ENCODE measurements around the gene RIPOR1. TPM values are rescaled to one million over a fixed set of nuclear protein-coding genes. Genes with fewer than 3 reads are reported as not detected.
"Not testable (repeated sequence)": the region's sequence is repeated elsewhere in the genome, so short reads cannot be mapped to it uniquely, and the experiment has no call there.

The RIPOR1 gene
- total RNA-seq, 3 donors from 2014 or later: 17.9 to 26.2 (median 18.0) TPM

DNA sequence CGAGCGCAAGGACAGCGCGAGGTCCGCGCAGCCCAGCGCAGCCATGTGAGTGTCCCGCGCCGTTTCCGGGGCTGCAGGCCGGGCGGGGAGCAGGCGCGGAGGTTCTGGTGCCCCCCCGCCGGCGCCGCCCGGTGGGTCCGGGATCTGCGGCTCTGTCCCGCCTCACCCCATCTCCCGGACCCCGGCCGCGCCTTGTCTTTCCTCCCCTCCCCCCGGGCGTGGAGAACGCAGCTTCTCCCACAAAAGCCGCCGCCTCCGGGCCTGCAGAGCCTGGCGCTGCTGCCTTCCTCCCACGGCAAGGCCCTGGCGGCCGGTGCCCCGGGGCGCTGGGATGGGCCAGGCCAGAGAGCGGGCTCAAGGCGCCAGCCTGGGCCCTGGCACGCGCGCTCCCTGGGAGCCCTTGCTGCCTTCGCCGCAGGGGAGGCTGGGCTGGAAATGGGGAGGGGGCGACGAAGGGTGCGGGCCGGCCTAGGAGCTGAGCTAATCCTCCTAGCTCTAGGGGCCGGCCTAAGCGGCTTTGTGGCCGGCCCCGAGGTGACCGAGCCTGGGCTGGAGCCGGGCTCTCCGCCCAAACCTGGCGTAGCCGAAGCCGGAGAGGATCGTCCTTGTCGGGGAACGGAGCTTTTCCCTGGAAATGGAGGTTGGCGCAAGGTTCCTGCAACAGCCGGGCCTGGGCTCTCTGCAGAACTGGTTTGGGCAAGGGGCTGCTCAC lies 397 bp downstream of the RIPOR1 start:
- H3K4me1 Mint-ChIP-seq (ENCODE audit: low read depth): peaks cover 28% of the 10 kb centered on the region
- H3K4me3 Mint-ChIP-seq: peak overlapping the region; percentile 77
- no peak for DNase-seq
- H3K9me3 Mint-ChIP-seq: no peaks in the 10 kb centered on the region
- H3K36me3 Mint-ChIP-seq (ENCODE audit: insufficient read depth): no peaks in the 10 kb centered on the region
- H3K27me3 Mint-ChIP-seq (ENCODE audit: low read depth): peaks cover 10% of the 10 kb centered on the region
- peak; percentile 57 to 65 for ATAC-seq

DNA sequence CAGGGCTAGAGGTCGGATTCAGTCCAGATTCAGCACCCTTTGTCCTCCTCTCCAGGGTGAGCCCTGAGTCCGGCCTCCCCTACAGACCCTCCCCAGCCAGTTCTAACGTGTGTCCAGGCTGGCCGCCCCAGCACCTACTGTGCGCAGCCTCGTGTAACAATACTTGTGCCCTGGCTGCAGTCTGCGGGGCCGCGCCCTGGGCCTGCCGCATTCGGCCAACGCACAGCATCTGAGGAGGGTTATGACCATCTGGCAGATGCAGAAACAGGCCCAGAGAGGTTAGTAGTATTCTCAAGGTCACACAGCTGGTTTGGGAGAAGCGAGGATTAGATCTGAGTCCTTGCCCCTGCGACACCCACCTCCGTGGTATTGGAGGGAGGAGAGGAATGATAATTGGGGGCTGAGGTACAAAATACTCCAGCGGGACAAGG lies 968 bp downstream of the RIPOR1 start:
- ATAC-seq (no peak), DNase-seq (no peak)
- Mint-ChIP-seq H3K4me3 (peak overlapping the region; percentile 77), H3K36me3 (ENCODE audit: insufficient read depth) (no peaks in the 10 kb centered on the region), H3K27me3 (ENCODE audit: low read depth) (peaks cover 10% of the 10 kb centered on the region), H3K9me3 (no peaks in the 10 kb centered on the region), H3K4me1 (ENCODE audit: low read depth) (peaks cover 28% of the 10 kb centered on the region)

DNA sequence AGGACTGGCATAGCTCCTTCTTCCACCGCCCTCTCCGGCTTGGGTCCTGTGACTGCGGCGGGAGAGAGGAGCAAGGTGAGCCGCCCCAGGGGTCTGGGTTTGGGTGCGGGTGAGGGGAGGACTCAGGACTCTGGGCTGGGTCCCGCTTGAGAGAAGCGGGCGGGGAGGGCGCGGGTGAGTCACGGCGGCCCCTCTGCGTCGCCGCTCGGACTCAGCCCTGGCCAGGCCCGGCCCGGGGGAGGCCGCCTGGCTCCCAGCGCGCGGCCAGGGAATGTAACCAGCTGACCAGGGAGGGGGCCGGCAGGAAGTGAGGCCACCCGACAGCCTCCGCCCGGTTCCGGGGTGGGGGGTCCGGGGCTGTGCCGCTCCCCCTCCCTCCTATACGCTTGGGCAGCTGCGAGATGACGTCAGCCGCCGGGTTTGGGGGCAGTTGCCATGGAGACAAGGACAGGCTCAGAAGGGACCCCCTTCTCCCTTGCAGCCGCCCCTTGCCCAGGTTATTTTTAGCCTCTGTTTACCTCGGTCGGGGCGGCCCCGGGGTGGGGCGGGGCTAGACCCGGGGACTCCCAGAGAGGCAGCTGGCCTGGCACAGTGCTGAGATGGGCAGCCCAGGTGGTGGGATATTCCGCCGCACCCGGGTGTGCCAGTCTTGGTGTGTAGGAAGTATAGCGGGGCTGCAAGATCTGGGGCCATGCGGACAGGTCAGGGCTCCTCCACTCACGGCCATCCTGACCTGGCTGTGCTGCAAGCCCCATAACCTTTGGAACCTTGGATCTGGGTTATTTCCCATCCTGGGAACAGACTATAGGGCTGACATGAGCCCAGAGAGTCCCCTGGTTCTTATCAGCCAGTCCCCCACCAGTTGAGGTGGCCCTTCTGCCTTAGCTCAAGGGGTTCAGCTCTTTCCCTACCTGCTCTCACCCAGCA lies 1.6 kb downstream of the RIPOR1 start:
- Mint-ChIP-seq H3K4me3 (peak overlapping the region; percentile 77), H3K36me3 (ENCODE audit: insufficient read depth) (no peaks in the 10 kb centered on the region), H3K9me3 (no peaks in the 10 kb centered on the region), H3K27me3 (ENCODE audit: low read depth) (peaks cover 10% of the 10 kb centered on the region), H3K4me1 (ENCODE audit: low read depth) (peaks cover 28% of the 10 kb centered on the region)
- peak in 1 of 2 donors; percentile 16 for ATAC-seq
- DNase-seq: no peak

DNA sequence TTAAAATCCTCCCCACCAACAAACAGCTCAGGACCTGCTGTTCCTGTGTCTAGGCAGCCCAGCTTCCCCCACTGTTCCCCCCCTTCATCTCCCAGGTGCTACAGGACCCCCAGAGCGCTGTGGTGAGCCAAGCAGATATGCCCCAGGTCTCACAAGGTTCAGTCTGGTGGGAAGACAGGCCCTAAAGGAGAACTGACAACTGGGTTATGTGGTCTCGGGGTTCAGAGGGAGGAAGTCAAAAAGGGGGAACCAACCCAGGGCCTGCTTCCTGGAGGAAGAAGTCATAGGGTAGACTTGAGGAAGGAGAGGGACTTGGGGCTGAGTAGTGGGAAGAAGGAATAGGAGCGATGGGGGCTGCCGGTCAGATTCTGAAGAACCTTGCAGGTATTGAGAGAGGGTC lies 2.6 kb downstream of the RIPOR1 start:
- H3K9me3 Mint-ChIP-seq: no peaks in the 10 kb centered on the region
- no peaks in the 10 kb centered on the region for H3K36me3 Mint-ChIP-seq (ENCODE audit: insufficient read depth)
- H3K4me3 Mint-ChIP-seq: peak overlapping the region; percentile 47
- H3K27me3 Mint-ChIP-seq (ENCODE audit: low read depth): peaks cover 10% of the 10 kb centered on the region
- peaks cover 31% of the 10 kb centered on the region for H3K4me1 Mint-ChIP-seq (ENCODE audit: low read depth)
- DNase-seq (no peak), ATAC-seq (no peak)

DNA sequence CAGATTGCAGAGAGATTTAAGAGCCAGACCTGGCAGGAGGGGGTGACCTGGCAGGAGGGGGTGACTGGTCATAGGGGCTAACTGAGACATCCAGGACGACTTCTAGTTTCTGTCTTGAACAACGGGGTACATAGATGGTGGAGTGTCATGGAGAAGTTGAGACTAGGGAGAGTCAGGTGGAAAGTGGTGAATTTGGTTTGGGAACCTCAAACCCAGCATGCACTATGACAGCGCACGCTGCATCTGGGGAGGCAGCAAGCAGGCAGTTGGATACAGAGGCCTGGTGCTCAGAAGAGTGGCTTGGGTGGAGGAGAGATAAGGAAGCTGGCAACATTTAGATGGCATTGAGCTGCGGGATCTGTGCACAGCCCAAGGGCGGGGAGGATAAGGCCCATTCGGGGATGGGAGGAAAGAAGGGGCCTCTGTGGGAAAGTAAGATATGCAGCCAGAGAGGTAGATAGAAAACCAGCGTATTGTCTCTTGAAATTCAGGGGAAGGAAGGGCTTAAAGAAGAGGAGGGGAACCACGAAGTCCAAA lies 4.5 kb downstream of the RIPOR1 start:
- Mint-ChIP-seq H3K4me3 (no peak overlapping the region), H3K36me3 (ENCODE audit: insufficient read depth) (no peaks in the 10 kb centered on the region), H3K9me3 (no peaks in the 10 kb centered on the region), H3K4me1 (ENCODE audit: low read depth) (peaks cover 36% of the 10 kb centered on the region), H3K27me3 (ENCODE audit: low read depth) (peaks cover 10% of the 10 kb centered on the region)
- ATAC-seq: no peak
- DNase-seq: no peak

DNA sequence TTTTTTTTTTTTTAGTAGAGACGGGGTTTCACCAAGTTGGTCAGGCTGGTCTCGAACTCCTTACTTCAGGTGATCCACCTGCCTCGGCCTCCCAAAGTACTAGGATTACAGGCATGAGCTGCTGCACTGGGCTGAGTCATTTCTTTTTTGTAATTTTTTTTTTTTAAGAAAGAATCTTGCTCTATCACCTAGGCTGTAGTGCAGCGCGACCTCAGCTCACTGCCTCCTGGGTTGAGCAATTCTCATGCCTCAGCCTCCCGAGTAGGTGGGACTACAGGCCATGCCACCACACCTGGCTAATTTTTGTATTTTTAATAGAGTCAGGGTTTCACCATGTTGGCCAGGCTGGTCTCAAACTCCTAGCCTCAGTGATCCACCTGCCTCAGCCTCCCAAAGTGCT lies 5.4 kb downstream of the RIPOR1 start:
- DNase-seq; H3K4me3 Mint-ChIP-seq; ATAC-seq; H3K27me3 Mint-ChIP-seq (ENCODE audit: low read depth); H3K9me3 Mint-ChIP-seq; H3K36me3 Mint-ChIP-seq (ENCODE audit: insufficient read depth): not testable (repeated sequence)
- peaks cover 40% of the 10 kb centered on the region for H3K4me1 Mint-ChIP-seq (ENCODE audit: low read depth)

DNA sequence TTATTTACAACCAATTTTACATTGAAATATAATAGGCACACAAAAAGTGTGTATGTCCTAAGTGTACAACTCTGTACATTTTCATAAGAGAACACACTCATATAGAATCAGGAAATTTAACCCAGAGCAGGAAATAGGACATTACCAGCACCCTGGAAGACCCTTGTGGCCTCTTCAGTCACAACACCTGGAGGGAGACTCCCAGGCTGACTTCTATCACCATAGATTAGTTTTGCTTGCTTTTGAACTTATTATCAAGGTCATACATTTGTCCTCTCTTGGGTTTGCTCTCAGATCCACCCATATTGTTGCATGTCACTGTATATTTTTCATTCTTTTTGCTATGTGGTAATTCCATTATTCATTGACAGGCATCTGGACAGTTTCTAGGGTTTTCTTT lies 5.8 kb downstream of the RIPOR1 start:
- no peak for ATAC-seq
- Mint-ChIP-seq H3K27me3 (ENCODE audit: low read depth) (peaks cover 10% of the 10 kb centered on the region), H3K4me1 (ENCODE audit: low read depth) (peaks cover 41% of the 10 kb centered on the region), H3K36me3 (ENCODE audit: insufficient read depth) (no peaks in the 10 kb centered on the region), H3K4me3 (no peak overlapping the region), H3K9me3 (no peaks in the 10 kb centered on the region)
- no peak for DNase-seq

DNA sequence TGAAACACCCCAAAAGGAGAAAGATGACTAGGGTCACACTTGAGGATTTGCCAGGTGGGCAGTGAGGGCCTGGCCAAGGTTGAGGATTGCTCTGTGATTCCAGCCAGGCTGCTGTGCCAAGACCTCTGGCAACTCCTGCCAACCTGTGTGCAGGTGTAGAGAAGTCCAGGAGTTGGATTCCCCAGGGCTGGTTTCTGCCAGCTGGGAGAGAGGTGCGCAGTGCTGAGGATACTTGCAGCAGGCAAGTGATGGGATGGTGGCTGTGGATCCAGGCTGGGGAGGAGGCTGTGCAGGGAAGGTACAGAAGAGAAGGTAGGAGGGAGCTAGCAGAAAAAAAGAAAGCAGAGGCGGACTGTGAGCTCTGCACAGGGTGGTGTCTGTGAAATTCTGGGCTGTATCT lies 6.6 kb downstream of the RIPOR1 start:
- Mint-ChIP-seq H3K4me3 (no peak overlapping the region), H3K4me1 (ENCODE audit: low read depth) (peaks cover 38% of the 10 kb centered on the region)

DNA sequence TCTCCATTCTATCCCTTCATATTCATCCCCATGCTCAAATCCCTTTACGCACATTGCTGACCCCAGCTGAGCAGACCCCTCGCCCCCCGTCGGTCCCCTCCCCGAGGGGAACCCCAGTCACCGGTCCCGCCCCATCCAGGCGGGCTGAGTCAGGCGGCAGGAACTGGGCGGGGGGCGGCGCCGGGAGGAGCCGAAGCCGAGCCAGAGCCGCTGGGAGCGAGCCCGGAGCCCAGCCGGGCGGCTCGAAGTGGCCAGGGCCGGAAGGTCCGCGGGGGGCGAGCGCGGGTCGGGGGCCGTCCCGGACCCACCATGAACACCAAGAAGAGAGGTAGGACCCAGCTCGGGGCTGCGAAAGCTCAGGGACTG lies 8.6 kb downstream of the RIPOR1 start:
- H3K4me1 Mint-ChIP-seq (ENCODE audit: low read depth): peaks cover 37% of the 10 kb centered on the region
- ATAC-seq: peak; percentile 72 to 78

More for the DNA sequence above, 6.6 kb downstream of the RIPOR1 start:
- no peak for ATAC-seq
- no peaks in the 10 kb centered on the region for H3K9me3 Mint-ChIP-seq
- H3K36me3 Mint-ChIP-seq (ENCODE audit: insufficient read depth): no peaks in the 10 kb centered on the region
- H3K27me3 Mint-ChIP-seq (ENCODE audit: low read depth): peaks cover 5% of the 10 kb centered on the region
- DNase-seq: no peak

DNA sequence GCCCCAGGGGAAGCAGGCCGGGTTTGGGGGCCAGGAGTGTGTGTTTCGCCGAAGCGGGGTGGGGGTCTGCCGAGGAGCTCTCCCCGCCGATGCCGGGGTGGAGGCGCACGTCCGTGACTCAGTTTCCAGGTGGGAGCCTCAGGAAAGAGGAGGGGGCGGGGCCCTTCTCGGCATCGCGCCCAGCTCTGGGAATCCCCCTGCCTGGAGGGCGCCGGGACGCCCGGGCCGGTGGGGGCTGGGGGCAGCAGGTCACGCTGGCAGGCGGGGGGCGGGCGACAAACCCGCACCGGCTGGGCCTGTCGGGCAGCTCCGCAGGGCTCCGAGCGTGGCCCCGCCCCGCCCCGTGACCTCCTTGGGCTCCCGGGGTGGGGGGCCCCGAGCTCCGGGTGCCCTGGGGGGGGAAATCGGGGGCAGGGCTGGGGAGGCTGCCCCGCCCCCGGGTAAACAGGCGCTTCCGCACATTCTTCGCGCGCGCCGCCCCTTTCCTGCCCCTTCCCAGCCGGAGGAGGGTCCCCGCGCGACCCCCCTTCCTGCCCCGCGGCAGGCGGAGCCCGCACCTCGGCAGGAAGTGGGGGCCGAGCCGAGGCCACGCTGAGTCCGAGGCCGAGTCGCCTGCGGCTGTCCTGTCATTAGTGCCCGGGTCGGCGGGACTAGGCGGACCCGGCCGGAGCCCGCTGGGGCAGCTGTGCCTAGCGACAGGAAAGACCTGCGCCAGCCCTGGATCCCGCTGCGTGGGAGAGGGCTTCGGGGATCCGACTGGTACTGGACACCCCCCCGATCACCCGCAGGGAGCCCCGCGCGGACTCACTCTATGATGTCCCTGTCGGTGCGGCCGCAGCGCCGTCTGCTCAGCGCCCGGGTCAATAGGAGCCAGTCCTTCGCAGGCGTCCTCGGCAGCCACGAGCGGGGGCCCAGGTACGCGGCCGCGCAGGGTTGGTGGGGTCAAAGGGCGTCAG lies 9.3 kb downstream of the RIPOR1 start:
- no peaks in the 10 kb centered on the region for H3K9me3 Mint-ChIP-seq
- H3K27me3 Mint-ChIP-seq (ENCODE audit: low read depth): no peaks in the 10 kb centered on the region
- H3K4me1 Mint-ChIP-seq (ENCODE audit: low read depth): peaks cover 38% of the 10 kb centered on the region
- H3K4me3 Mint-ChIP-seq: peak overlapping the region; percentile 79
- DNase-seq (peak; percentile 46), ATAC-seq (peak; percentile 53 to 57)
- peaks cover 5% of the 10 kb centered on the region for H3K36me3 Mint-ChIP-seq (ENCODE audit: insufficient read depth)

More for the DNA sequence above, 8.6 kb downstream of the RIPOR1 start:
- H3K36me3 Mint-ChIP-seq (ENCODE audit: insufficient read depth): peaks cover 5% of the 10 kb centered on the region
- no peaks in the 10 kb centered on the region for H3K9me3 Mint-ChIP-seq
- peak; percentile 53 for DNase-seq
- H3K27me3 Mint-ChIP-seq (ENCODE audit: low read depth): no peaks in the 10 kb centered on the region
- H3K4me3 Mint-ChIP-seq: peak overlapping the region; percentile 79

DNA sequence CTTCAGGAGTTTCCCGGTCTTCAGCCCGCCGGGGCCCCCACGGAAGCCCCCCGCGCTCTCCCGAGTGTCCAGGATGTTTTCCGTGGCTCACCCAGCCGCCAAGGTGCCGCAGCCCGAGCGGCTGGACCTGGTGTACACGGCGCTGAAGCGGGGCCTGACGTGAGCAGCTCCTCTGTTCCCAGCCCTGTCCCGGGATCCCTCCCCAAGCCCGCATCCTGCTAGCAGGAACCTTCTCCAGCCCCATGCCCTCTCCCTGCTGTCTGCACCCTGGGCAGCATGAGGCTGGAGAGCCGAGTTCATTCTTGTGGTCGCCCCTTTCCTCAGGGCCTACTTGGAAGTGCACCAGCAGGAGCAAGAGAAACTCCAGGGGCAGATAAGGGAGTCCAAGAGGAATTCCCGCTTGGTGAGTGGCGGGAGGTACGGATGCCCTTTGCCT lies 10.1 kb downstream of the RIPOR1 start:
- DNase-seq: no peak
- Mint-ChIP-seq H3K4me1 (ENCODE audit: low read depth) (peaks cover 38% of the 10 kb centered on the region), H3K4me3 (peak overlapping the region; percentile 74), H3K9me3 (no peaks in the 10 kb centered on the region), H3K27me3 (ENCODE audit: low read depth) (no peaks in the 10 kb centered on the region), H3K36me3 (ENCODE audit: insufficient read depth) (peaks cover 5% of the 10 kb centered on the region)
- ATAC-seq: no peak

DNA sequence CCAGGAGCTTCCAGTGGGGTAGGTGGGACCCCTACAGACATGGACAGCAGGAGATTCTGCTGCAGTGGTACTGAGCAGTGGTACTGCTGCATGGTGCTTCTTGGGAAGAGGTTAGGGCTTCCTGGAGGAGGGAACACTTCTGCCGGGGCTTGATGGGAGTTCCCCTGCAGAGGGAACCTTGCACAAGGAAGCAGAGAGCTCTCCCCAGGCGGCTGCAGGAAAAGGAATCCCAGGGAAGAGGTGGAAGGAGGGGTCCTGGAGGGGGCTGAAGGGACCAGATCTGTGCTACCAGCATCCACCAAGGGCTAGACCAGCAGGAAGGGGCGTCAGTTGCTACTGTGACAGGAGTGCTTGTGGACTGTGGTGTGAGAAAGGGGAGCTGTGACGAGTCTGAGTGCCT lies 10.6 kb downstream of the RIPOR1 start:
- H3K4me1 Mint-ChIP-seq (ENCODE audit: low read depth): peaks cover 38% of the 10 kb centered on the region

DNA sequence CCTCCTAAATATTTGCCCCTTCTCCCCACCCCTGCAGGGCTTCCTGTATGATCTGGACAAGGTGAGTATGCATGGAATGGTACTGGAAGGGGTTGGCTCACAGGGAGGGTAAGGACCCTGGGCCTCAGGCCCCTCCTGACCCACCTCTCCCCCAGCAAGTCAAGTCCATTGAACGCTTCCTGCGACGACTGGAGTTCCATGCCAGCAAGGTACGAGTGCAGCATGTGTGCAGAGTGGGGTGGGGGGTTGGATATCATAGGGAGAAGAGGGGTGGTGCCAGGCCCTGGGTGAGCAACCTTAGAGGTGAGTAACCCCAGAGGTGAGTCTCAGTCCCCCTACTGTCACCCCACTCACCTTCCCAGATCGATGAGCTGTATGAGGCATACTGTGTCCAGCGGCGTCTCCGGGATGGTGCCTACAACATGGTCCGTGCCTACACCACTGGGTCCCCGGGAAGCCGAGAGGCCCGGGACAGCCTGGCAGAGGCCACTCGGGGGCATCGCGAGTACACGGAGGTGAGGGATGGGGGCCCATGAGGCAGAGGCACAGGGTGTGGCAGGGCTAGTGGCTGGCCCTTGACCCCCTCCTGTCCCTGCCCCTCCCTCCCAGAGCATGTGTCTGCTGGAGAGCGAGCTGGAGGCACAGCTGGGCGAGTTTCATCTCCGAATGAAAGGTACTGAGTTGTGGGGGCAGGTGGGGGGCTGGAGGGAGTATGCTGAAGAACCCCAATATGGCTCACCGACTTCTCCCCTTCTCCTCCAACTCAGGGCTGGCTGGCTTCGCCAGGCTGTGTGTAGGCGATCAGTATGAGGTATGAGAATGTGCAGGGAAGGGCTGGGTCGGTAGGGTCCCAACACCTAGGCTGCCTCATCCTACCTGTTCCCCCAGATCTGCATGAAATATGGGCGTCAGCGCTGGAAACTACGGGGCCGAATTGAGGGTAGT lies 11.3 kb downstream of the RIPOR1 start:
- Mint-ChIP-seq H3K36me3 (ENCODE audit: insufficient read depth) (peaks cover 5% of the 10 kb centered on the region), H3K9me3 (no peaks in the 10 kb centered on the region), H3K4me3 (peak overlapping the region; percentile 74), H3K4me1 (ENCODE audit: low read depth) (peaks cover 38% of the 10 kb centered on the region), H3K27me3 (ENCODE audit: low read depth) (no peaks in the 10 kb centered on the region)
- no peak for DNase-seq
- ATAC-seq: no peak

More for the DNA sequence above, 10.6 kb downstream of the RIPOR1 start:
- DNase-seq (no peak), ATAC-seq (no peak)
- peak overlapping the region; percentile 74 for H3K4me3 Mint-ChIP-seq
- H3K27me3 Mint-ChIP-seq (ENCODE audit: low read depth): no peaks in the 10 kb centered on the region
- H3K36me3 Mint-ChIP-seq (ENCODE audit: insufficient read depth): peaks cover 5% of the 10 kb centered on the region
- H3K9me3 Mint-ChIP-seq: no peaks in the 10 kb centered on the region

All from activated T-cell treated with anti-CD3 and anti-CD28 coated beads, Interleukin-2, amount 50 U/mL, for 4 hours (primary cell).